Lung microvascular endothelial cell (primary cell): Measurements from ENCODE around the gene SOX12. TPM values are rescaled to one million over a fixed set of nuclear protein-coding genes. Genes with fewer than 3 reads are reported as not detected.
"Not testable (repeated sequence)": the region's sequence is repeated elsewhere in the genome, so short reads cannot be mapped to it uniquely, and the experiment has no call there.

Source experiments
- DNase-seq, 2 donors: peaks; one replicate each; pipeline versions ENCODE4 v3.0.0 to v3.0.0-alpha.2; 2010; ENCODE audit warnings: low read depth in 2 of 2
- total RNA-seq: library from RNA; depleted of rRNA; stranded (reverse); fragments of >200 nt; gene quantifications from 2 replicates; pipeline ENCODE4 v1.2.1, GENCODE V29; 2014

The SOX12 gene
- total RNA-seq, 1 donor from 2014 or later: 2.8 TPM

DNA sequence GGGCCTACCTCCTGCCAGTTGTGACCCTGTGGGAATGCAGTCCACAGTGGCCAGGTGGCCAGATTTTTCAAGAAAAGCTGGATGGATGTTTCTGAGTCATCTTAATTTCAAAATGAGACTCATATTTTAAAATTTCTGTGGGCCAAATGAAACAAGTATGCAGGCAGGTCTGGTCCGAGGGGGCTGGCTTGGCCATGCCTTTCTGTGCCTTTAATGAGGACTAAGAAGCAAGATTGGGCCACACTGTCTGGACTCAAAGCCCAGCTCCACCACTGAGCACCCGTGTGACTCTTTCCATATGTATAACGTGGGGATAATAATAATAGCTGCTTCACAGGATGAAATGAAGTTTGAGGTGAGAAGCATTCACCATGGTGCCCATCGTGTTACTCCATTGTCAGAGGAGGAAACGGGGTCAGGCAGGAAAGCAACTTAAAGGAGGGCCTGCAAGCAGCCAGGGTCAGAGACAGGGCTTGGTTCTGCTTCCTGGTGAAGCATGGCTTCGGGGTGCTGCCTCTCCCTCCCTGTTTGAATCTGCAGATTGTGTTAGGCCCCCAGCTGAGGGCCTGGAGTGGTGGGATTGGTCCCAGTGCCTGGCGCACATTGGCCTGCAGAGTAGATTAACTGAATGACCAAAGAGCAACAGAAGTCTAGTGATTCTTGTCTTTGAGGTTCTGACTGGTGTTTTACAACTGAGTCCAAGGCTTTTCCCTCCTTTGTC lies 3.8 kb downstream of the SOX12 start:
- peak in 1 of 2 donors; percentile 31 for DNase-seq

DNA sequence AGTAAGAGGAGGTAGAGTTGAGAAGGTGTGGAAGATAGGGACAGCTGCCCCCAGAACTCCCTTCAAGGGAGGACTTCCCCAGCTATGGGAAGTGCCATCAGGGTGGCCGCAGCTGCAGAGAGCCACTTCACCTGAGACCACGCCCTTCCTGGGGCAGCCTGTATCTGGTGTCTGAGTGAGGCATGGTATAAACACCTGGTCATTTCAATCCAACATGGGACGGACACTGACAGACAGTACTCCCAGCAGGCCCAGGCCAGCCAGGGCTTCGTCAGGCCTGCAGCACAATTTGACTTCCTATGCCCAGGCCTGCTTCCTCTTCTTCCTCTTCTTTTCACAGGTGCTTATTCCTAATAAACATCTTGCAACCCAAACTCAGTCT lies 4.5 kb downstream of the SOX12 start:
- DNase-seq: no peak

DNA sequence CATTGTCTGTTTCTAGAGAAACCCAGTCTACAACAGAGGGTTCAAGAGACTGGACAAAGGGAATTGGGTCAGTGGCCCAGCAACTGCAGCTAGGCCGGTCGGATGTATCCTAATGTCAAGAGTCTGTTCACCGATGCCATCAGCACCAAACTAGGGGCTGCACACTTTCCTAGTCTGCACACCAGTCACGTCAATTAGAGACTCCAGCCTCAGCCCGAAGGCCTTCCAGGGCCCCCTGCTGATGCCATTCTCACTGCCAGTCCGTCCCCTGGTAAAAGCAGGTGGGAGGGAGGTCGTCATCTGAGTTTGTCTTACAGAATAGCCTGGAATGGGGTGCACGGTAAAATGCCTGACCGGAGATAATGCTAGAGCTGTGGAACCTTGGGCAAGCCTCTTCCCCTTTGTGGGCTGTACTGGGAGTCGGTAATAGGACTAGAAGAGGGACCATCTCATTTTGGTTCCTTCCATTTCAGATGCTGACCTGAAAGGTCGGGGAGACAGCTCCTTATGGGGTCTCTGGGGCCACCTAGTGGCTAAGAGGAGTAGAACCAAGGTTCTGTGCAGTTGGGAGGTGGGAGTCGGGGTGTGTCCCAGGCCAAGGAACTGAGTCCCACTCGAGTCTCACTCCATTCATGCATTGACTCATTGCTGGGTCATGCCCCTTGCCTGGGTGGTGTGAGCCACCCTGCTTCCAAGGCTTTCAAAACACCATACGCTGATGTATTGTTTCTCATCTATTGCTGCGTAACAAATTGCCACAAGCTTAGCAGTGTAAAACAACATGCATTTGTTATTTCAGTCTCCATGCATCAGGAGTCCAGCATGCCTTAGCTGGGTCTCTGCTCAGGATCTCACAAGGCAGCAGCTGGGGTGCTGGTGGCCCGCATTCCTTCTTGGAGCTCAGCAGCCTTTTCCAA lies 5.1 kb downstream of the SOX12 start:
- peak; percentile 50 to 69 for DNase-seq

GRCh38 chr20:334578-334977 lies 9.2 kb downstream of the SOX12 start:
- no peak for DNase-seq

DNA sequence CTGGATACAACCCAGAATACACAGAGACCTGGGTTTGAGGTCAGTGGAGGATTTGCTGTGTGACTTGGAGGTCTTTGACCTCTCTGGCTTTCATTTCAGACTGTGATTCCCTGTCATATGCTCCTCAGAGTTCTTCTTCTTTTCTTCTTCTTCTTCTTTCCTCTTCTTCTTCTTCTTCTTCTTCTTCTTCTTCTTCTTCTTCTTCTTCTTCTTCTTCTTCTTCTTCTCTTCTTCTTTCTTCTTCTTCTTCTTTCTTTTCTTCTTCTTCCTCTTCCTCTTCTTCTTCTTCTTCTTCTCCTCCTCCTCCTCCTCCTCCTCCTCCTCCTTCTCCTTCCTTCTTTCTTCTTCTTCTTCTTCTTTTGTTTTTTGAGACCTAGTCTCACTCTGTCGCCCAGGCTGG lies 10.7 kb downstream of the SOX12 start:
- not testable (repeated sequence) for DNase-seq

DNA sequence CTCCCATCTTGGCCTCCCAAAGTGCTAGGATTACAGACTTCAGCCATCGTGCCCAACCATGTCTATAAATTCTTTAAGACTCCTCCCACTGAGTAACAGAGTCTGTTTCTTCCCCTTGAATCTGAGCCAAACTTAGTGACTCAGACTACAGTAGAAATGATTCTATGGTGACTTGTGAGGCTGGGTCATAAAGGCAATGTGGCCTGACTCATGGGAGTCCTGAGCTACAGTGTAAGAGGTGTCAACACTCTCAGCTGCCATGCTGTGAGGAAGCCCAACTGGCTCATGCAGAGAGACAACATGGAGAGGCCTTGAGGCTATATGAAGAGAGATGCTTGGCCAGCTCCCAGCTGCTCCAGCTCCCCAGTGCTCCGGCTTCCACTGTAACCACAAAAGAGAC lies 16.3 kb downstream of the SOX12 start:
- DNase-seq: peak; percentile 33 to 79

DNA sequence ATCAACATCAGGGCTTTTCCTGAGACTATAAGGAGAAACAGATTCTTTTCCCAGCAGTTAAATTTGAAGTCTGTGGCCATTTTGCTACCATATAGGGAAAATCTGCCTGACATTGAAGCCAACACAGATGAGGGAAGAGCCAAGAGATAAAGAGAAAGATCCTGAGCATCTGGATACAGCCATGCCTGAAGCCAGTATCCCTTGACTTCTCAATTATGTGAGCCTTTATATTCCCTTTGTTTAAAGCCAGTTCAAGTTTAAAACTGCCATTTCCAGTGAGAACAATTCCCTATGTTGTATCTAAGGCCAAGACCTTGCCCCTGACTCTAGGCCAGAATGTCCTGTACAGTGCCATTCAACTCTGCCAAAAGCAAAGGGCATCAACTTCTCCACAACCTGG lies 17.8 kb downstream of the SOX12 start:
- no peak for DNase-seq

- DNase-seq: no peak
Observed at GRCh38 chr20:346033-346639, 20.8 kb downstream of the SOX12 start.

- DNase-seq: peak; percentile 58 to 66
Observed at GRCh38 chr20:346640-347316, 21.4 kb downstream of the SOX12 start, which contains the start of gene NRSN2. NRSN2 (plus strand) TSS chr20:347111; CDS start chr20:349644, 2,533 bp downstream.

DNA sequence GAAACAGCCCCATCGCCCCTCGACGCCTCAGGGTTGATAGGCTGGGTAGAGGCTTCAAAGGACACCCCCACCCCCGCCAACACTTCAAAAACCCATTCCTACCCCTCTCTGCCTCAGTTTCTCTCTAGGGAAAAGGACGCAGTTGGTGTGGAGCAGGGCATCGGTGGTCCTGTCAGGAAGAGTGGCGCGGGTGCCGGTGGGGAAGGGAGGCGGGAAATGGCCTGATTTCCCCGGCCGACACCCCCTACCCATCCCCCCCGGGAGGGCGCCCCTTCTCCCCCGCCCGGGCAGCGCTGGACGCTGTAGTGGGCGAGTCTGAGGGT lies 21.9 kb downstream of the SOX12 start:
- DNase-seq: no peak

DNA sequence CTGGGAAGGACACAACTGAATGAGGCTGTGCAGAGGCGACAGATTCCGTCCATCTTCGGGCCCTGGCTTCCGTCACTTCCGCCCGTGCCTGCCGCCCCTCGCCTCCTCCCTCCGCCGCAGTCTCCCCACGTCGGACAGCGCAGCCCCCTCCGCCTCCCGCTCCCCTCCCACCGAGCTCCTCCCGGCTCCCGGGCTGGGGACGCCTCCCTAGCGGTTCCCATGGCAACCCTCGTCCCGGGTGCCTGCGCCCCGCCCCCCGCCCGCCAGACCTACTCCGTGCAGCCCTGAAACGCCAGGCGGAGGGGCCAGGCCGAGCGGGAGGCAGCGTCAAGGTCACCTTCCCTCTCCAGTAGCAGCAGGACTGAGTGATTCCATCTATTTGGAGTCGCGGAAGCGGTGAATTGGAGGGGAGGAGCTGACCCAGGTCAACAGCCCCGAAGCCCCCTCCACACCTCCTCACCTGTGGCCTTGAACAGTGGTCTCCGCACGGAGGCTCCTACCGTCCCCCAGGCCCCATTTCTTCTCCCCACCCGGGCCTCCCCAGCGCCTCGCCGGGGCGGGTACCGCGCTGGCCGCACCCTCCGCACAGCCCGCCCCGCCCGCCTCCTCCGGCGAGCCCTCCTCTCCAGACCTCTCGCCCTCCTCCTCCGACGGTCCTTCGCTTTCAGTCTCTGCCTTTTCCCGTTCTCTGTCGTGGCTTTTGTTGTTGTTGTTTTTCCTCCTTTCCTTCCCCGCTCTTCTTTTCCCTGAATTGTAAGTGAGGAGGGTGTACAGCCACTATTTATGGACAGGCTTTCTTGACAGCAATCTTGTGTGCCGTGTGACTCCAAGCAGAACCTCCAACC lies 22.5 kb downstream of the SOX12 start:
- peak; percentile 87 to 90 for DNase-seq

DNA sequence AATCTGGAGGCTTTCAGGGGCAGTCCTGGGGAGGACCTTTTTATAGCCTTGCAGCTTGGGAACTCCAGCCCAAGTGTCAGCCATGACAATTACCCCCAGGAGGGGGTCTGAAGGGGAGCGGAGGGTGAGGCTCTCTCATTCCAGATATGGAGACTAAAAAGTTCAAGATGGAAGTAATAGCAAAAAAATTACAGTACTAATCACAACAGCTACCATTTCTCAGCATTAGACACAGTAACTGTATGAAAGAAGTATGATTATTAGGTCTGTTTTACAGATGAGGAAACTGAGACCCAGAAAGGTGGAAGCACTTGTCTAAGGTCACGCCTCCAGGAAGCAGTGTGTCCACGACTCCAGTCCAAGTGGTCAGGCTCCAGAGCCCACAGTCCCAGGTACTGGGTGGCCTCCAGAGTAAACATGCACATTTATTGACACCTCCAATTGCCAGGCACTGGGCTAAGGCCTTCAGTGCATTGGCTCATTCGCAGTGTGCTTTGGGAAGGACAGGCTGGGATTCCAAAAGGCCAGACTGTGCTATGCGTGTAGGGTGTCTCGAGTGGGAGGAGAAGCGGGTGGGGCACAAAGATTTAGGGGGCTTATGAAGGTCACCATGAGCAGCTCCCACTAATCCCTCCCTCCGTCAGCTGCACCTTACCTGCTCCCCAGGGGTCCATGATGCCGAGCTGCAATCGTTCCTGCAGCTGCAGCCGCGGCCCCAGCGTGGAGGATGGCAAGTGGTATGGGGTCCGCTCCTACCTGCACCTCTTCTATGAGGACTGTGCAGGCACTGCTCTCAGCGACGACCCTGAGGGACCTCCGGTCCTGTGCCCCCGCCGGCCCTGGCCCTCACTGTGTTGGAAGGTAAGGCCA lies 23.9 kb downstream of the SOX12 start:
- no peak for DNase-seq

DNA sequence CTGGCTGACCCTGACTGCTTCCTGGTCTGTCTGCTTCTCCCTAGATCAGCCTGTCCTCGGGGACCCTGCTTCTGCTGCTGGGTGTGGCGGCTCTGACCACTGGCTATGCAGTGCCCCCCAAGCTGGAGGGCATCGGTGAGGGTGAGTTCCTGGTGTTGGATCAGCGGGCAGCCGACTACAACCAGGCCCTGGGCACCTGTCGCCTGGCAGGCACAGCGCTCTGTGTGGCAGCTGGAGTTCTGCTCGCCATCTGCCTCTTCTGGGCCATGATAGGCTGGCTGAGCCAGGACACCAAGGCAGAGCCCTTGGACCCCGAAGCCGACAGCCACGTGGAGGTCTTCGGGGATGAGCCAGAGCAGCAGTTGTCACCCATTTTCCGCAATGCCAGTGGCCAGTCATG lies 27.8 kb downstream of the SOX12 start:
- DNase-seq: no peak

GRCh38 chr20:354298-354977 lies 29.1 kb downstream of the SOX12 start:
- DNase-seq: peak; percentile 76 to 84

GRCh38 chr20:356154-356553 lies 30.8 kb downstream of the SOX12 start:
- DNase-seq: not testable (repeated sequence)

- no peak for DNase-seq
Observed at GRCh38 chr20:356745-357144, 31.4 kb downstream of the SOX12 start.

DNA sequence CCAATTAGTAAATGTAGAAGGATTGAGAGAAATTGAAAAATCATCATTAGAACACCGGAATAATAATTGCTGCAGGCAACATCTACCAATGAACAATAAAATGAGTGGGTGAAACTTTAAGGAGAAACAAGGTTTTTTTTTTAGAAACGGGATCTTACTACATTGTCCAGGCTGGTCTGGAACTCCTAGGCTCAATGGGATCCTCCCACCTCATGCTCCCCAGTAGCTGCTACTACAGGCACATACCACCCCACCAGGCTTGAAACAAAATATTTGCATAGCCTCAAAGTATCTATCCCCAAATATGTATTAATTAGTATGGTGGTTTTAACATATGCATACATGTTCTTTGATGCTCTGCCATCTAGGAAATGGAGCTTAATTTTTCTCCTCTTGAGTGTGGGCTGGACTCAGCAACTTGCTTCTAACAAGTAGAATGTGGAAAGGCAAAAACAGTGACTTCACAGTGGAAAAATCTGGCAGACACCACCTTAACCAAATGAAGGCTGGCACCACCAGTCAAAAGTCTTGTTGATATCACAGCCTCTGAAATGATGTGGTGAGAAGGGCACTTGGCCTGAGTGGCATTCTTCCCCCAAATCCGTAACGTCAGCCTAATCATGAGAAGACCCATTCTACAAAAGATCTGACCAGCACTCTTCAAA lies 33.7 kb downstream of the SOX12 start:
- no peak for DNase-seq

- no peak for DNase-seq
Observed at GRCh38 chr20:361561-361960, 36.2 kb downstream of the SOX12 start.
